Esophagus muscularis mucosa (tissue), 3 donors: Measurements from ENCODE around the gene MAP3K14.

ENCODE experiments used
- CTCF ChIP-seq, 3 experiments: fragments of 200-600 bp in 2 of 3; fragments of 450-650 bp in 1 of 3; sonication (generic) in 2 of 3; IDR thresholded peaks; one replicate each; pipeline ENCODE4 v1.5.1; 2017 to 2019; ENCODE audit warnings: antibody characterized with exemption in 3 of 3, mild to moderate bottlenecking in 2 of 3, moderate library complexity in 1 of 3
- POLR2A ChIP-seq: fragments of 450-650 bp; IDR thresholded peaks from one replicate; pipeline ENCODE4 v1.6.1; 2017; ENCODE audit warnings: antibody characterized with exemption, moderate library complexity, mild to moderate bottlenecking, low read depth
- POLR2AphosphoS5 ChIP-seq, 2 donors: sonication (generic); formaldehyde crosslinking; IDR thresholded peaks; one replicate each; pipeline ENCODE4 v1.6.1; 2017; ENCODE audit warnings: antibody characterized with exemption in 2 of 2

GRCh38 chr17:45260204-45260783 is 56.5 kb downstream of the MAP3K14 start:
- TF ChIP-seq POLR2A = no peak
- no peak for TF ChIP-seq CTCF (IDR thresholded peaks at IDR 0.05)
- no peak for TF ChIP-seq POLR2AphosphoS5 (IDR thresholded peaks at IDR 0.05)
